Stimulated activated CD8-positive, alpha-beta memory T cell treated with anti-CD3 and anti-CD28 coated beads, Interleukin-12 subunit alpha, Interleukin-12 subunit beta, amount 100 ng/mL, for 24 hours (primary cell): Measurements from ENCODE around the gene BANP.
"Not testable (repeated sequence)": the region's sequence is repeated elsewhere in the genome, so short reads cannot be mapped to it uniquely, and the experiment has no call there.

Experiments used
- DNase-seq: peaks from one replicate; pipeline ENCODE4 v3.0.0-alpha.2; 2020; ENCODE audit errors: extremely low read depth

Gene BANP

GRCh38 chr16:88065747-88066142, 114.5 kb downstream of the BANP start:
- no peak for DNase-seq

- DNase-seq: no peak
Measured at GRCh38 chr16:88066234-88066633, 115.0 kb downstream of the BANP start.

GRCh38 chr16:88066680-88067529, 115.7 kb downstream of the BANP start:
- DNase-seq: no peak

GRCh38 chr16:88067530-88068411, 116.5 kb downstream of the BANP start:
- DNase-seq: no peak

- DNase-seq: no peak
Measured at GRCh38 chr16:88068476-88069396, 117.5 kb downstream of the BANP start.

GRCh38 chr16:88069397-88070168, 118.3 kb downstream of the BANP start:
- no peak for DNase-seq

- DNase-seq: no peak
Measured at GRCh38 chr16:88070341-88070740, 119.1 kb downstream of the BANP start.

GRCh38 chr16:88070989-88071625, 119.9 kb downstream of the BANP start:
- no peak for DNase-seq

GRCh38 chr16:88071908-88072307, 120.7 kb downstream of the BANP start:
- DNase-seq: no peak

GRCh38 chr16:88072571-88073001, 121.4 kb downstream of the BANP start:
- no peak for DNase-seq

GRCh38 chr16:88073201-88073721, 122.0 kb downstream of the BANP start:
- DNase-seq: no peak

GRCh38 chr16:88074041-88074440, 122.8 kb downstream of the BANP start:
- no peak for DNase-seq

- DNase-seq: no peak
Measured at GRCh38 chr16:88076211-88076931, 125.1 kb downstream of the BANP start.

GRCh38 chr16:88076932-88077320, 125.7 kb downstream of the BANP start:
- not testable (repeated sequence) for DNase-seq

GRCh38 chr16:88077328-88078108, 126.3 kb downstream of the BANP start:
- no peak for DNase-seq

- no peak for DNase-seq
Measured at GRCh38 chr16:88078111-88078775, 127.0 kb downstream of the BANP start.

- no peak for DNase-seq
Measured at GRCh38 chr16:88083582-88083981, 132.3 kb downstream of the BANP start.

- no peak for DNase-seq
Measured at GRCh38 chr16:88084881-88085280, 133.6 kb downstream of the BANP start.
